DOHH2 (cell line): ENCODE results near the gene CATSPERD.

Experiments used
- H3F3A ChIP-seq: fragments of 200-600 bp; sonication (generic), shearing (Covaris generic); 2 replicates; pipeline ENCODE4 v1.6.0; 2016; ENCODE audit warnings: antibody characterized with exemption, mild to moderate bottlenecking; ENCODE audit not compliant: control insufficient read depth, insufficient read depth
- H3K27ac ChIP-seq: fragments of 200-600 bp; sonication (generic); 2 replicates; pipeline ENCODE4 v1.5.1; 2014; ENCODE audit warnings: low read depth, mild to moderate bottlenecking, low read length, moderate library complexity
- H3K27me3 ChIP-seq: fragments of 200-600 bp; sonication (generic); 2 replicates; pipeline ENCODE4 v1.6.1; 2014; ENCODE audit warnings: mild to moderate bottlenecking, low read length, mixed read lengths; ENCODE audit not compliant: control insufficient read depth
- H3K36me3 ChIP-seq: fragments of 200-600 bp; sonication (generic); 2 replicates; pipeline ENCODE4 v1.6.1; 2014; ENCODE audit warnings: mild to moderate bottlenecking, low read length, moderate library complexity, mixed read lengths; ENCODE audit not compliant: control insufficient read depth
- H3K4me1 ChIP-seq: fragments of 200-600 bp; sonication (generic); 2 replicates; pipeline ENCODE4 v1.6.1; 2014; ENCODE audit warnings: mild to moderate bottlenecking, low read length, mixed read lengths; ENCODE audit not compliant: control insufficient read depth
- H3K4me2 ChIP-seq: fragments of 200-600 bp; sonication (generic); 2 replicates; pipeline ENCODE4 v1.6.0; 2014; ENCODE audit warnings: mild to moderate bottlenecking, low read length, moderate library complexity
- H3K4me3 ChIP-seq: fragments of 200-600 bp; sonication (generic); 2 replicates; pipeline ENCODE4 v1.5.1; 2014; ENCODE audit warnings: mild to moderate bottlenecking, low read length, mixed read lengths
- H3K79me2 ChIP-seq: fragments of 200-600 bp; sonication (generic); 2 replicates; pipeline ENCODE4 v1.6.1; 2014; ENCODE audit warnings: mild to moderate bottlenecking, low read length, mixed read lengths; ENCODE audit not compliant: control insufficient read depth
- H3K9me2 ChIP-seq: fragments of 200-600 bp; sonication (generic); replicated peaks from 2 replicates; pipeline ENCODE4 v1.6.1; 2014; ENCODE audit warnings: mild to moderate bottlenecking, low read length, mixed read lengths; ENCODE audit not compliant: control insufficient read depth
- H3K9me3 ChIP-seq: fragments of 200-600 bp; sonication (generic); 2 replicates; pipeline ENCODE4 v1.6.1; 2014; ENCODE audit warnings: antibody characterized with exemption, low read length, mixed read lengths; ENCODE audit not compliant: control insufficient read depth, insufficient read depth
- H4K20me1 ChIP-seq: fragments of 200-600 bp; sonication (generic); 2 replicates; pipeline ENCODE4 v1.6.0; 2014; ENCODE audit warnings: low read depth, mild to moderate bottlenecking, antibody characterized with exemption, low read length, moderate library complexity; ENCODE audit not compliant: control insufficient read depth, insufficient read depth
- CTCF ChIP-seq: fragments of 200-600 bp; sonication (generic); IDR thresholded peaks from one replicate; pipeline ENCODE4 v1.5.1; 2014; ENCODE audit warnings: antibody characterized with exemption, mild to moderate bottlenecking, low read depth, low read length; ENCODE audit not compliant: poor library complexity, severe bottlenecking
- EZH2phosphoT487 ChIP-seq: fragments of 200-600 bp; sonication (generic); IDR thresholded peaks from 2 replicates; pipeline ENCODE4 v1.6.1; 2017; ENCODE audit warnings: borderline replicate concordance, mild to moderate bottlenecking, antibody characterized with exemption, low read length, moderate library complexity, mixed read lengths

CATSPERD gene

GRCh38 chr19:5693195-5694166 is 27.0 kb upstream of the CATSPERD start:
- H3F3A ChIP-seq = peaks cover 25% of the 10 kb centered on the region
- no peaks in the 10 kb centered on the region for H3K27me3 ChIP-seq
- H3K9me2 ChIP-seq = no peaks in the 10 kb centered on the region
- peak overlapping the region; percentile 68; the same call in 1 of the 2 replicates for H3K4me2 ChIP-seq
- peaks cover 77% of the 10 kb centered on the region for H3K36me3 ChIP-seq
- no peaks in the 10 kb centered on the region for H3K9me3 ChIP-seq
- H3K4me1 ChIP-seq = peaks cover 19% of the 10 kb centered on the region
- H4K20me1 ChIP-seq = peaks cover 11% of the 10 kb centered on the region
- H3K4me3 ChIP-seq = no peak overlapping the region
- peaks cover 47% of the 10 kb centered on the region for H3K79me2 ChIP-seq
- TF ChIP-seq CTCF (no peak), EZH2phosphoT487 (no peak)
- H3K27ac ChIP-seq = no peak overlapping the region

- H3F3A ChIP-seq = peaks cover 20% of the 10 kb centered on the region
- H3K27ac ChIP-seq = no peak overlapping the region
- H3K27me3 ChIP-seq = no peaks in the 10 kb centered on the region
- H3K4me2 ChIP-seq = no peak overlapping the region
- peaks cover 47% of the 10 kb centered on the region for H3K79me2 ChIP-seq
- H3K9me2 ChIP-seq = no peaks in the 10 kb centered on the region
- H3K4me1 ChIP-seq = peaks cover 15% of the 10 kb centered on the region
- no peak overlapping the region for H3K4me3 ChIP-seq
- no peaks in the 10 kb centered on the region for H3K9me3 ChIP-seq
- H4K20me1 ChIP-seq = peaks cover 11% of the 10 kb centered on the region
- H3K36me3 ChIP-seq = peaks cover 86% of the 10 kb centered on the region
- TF ChIP-seq EZH2phosphoT487 (no peak), CTCF (no peak)
Observed at GRCh38 chr19:5694167-5694955, 26.1 kb upstream of the CATSPERD start.

- no peaks in the 10 kb centered on the region for H3K9me2 ChIP-seq
- peaks cover 87% of the 10 kb centered on the region for H3K36me3 ChIP-seq
- H3F3A ChIP-seq = peaks cover 20% of the 10 kb centered on the region
- peaks cover 11% of the 10 kb centered on the region; the same call in 1 of the 2 replicates for H3K4me1 ChIP-seq
- H4K20me1 ChIP-seq = peaks cover 11% of the 10 kb centered on the region
- peaks cover 46% of the 10 kb centered on the region for H3K79me2 ChIP-seq
- no peak overlapping the region for H3K4me2 ChIP-seq
- no peaks in the 10 kb centered on the region for H3K9me3 ChIP-seq
- 0 out of 2 replicates have a peak overlapping the region, but pooled peaks have one; percentile 19 for H3K27ac ChIP-seq
- TF ChIP-seq CTCF (no peak), EZH2phosphoT487 (no peak)
- no peaks in the 10 kb centered on the region for H3K27me3 ChIP-seq
- no peak overlapping the region for H3K4me3 ChIP-seq
Observed at GRCh38 chr19:5694956-5695648, 25.3 kb upstream of the CATSPERD start.
